HFFc6 (cell line): Measurements from ENCODE around the gene FBLN2. TPM values are rescaled to one million over a fixed set of nuclear protein-coding genes. Genes with fewer than 3 reads are reported as not detected.
A peak's percentile ranks its signal among the peaks of the same experiment; 100 is the strongest.

ENCODE experiments used
- DNase-seq: peaks from one replicate; pipeline ENCODE4 v3.0.0-alpha.2; 2018
- H3K27ac Mint-ChIP-seq: 2 replicates; pipeline ENCODE4 v1.8.0; 2020; ENCODE audit warnings: mild to moderate bottlenecking, mixed read lengths
- H3K27me3 Mint-ChIP-seq: 2 replicates; pipeline ENCODE4 v1.8.0; 2021; ENCODE audit warnings: mild to moderate bottlenecking, moderate library complexity, mixed read lengths; ENCODE audit not compliant: insufficient read depth
- H3K36me3 Mint-ChIP-seq: 2 replicates; pipeline ENCODE4 v1.8.0; 2021; ENCODE audit warnings: low read depth, mixed read lengths
- H3K4me1 Mint-ChIP-seq: 2 replicates; pipeline ENCODE4 v1.8.0; 2020; ENCODE audit warnings: low read depth, mixed read lengths
- H3K4me3 Mint-ChIP-seq: 2 replicates; pipeline ENCODE4 v1.8.0; 2020; ENCODE audit warnings: mild to moderate bottlenecking, moderate library complexity, mixed read lengths
- H3K9me3 Mint-ChIP-seq: 2 replicates; pipeline ENCODE4 v1.8.0; 2020; ENCODE audit warnings: mild to moderate bottlenecking, mixed read lengths
- total RNA-seq, 6 experiments: library from RNA; stranded (reverse); fragmentation: NEBNext Ultra II Directional; extraction: Animal tissue kit (Norgen Biotek cat#: 25700); gene quantifications; 2 replicates in 1 of 6; 3 replicates in 5 of 6; pipeline ENCODE4 v1.2.3, GENCODE V29; 2021
- TF ChIP-seq, protein P1 (sequence below): fragments of 200-600 bp; sonication (generic); IDR thresholded peaks from 2 replicates; pipeline ENCODE4 v1.5.0; 2021; ENCODE audit warnings: antibody characterized with exemption, mild to moderate bottlenecking

Gene FBLN2
- total RNA-seq, 6 experiments from 2014 or later: 55.7 to 84.5 (median 69.4) TPM

DNA sequence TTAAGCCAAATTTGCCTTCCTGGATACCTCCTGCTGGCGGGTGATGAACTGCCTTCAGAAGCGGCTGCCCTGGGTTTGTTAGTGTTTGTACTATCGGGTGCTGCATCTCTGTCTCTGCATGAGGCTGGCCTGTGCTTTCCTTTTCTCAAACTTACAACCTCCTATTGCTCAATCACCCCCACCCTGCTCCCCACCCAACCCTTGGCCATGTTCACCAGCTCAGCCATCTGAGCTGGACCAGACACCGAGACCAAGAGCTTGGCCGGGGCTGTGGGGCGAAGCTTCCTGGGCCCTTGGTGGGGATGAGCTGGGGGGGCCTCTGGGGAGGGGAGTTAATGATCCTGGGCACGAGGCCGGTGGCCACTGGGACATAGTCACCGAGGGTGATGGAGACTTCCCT lies 16.8 kb upstream of the FBLN2 start:
- DNase-seq: no peak
- Mint-ChIP-seq H3K27me3 (peaks cover 1% of the 10 kb centered on the region; the same call in 1 of the 2 replicates), H3K4me3 (no peak overlapping the region), H3K36me3 (peaks cover 7% of the 10 kb centered on the region; the same call in 1 of the 2 replicates), H3K27ac (no peak overlapping the region), H3K9me3 (no peaks in the 10 kb centered on the region), H3K4me1 (peaks cover 18% of the 10 kb centered on the region)
- TF ChIP-seq, protein P1, sequence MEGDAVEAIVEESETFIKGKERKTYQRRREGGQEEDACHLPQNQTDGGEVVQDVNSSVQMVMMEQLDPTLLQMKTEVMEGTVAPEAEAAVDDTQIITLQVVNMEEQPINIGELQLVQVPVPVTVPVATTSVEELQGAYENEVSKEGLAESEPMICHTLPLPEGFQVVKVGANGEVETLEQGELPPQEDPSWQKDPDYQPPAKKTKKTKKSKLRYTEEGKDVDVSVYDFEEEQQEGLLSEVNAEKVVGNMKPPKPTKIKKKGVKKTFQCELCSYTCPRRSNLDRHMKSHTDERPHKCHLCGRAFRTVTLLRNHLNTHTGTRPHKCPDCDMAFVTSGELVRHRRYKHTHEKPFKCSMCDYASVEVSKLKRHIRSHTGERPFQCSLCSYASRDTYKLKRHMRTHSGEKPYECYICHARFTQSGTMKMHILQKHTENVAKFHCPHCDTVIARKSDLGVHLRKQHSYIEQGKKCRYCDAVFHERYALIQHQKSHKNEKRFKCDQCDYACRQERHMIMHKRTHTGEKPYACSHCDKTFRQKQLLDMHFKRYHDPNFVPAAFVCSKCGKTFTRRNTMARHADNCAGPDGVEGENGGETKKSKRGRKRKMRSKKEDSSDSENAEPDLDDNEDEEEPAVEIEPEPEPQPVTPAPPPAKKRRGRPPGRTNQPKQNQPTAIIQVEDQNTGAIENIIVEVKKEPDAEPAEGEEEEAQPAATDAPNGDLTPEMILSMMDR: no peak

DNA sequence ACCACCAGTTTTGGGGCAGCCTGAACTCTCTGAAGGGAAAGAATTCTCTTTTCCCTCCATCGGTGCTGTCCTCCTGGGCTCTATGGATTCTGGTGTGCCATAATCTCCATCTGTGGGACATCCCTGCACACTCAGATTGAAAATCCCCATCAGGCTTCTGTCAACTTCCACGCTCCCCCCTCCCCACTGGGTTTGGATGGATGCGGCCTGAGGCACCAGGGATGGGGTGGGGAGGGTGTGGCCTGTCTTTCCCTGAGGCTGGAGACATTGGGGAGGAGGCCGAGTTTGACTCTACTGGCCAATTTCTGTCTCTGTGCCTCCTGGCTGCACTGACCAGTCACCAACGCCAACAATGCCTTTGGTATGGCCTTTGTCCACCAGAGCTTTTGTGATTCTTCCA lies 16.3 kb upstream of the FBLN2 start:
- peaks cover 24% of the 10 kb centered on the region for H3K4me1 Mint-ChIP-seq

DNA sequence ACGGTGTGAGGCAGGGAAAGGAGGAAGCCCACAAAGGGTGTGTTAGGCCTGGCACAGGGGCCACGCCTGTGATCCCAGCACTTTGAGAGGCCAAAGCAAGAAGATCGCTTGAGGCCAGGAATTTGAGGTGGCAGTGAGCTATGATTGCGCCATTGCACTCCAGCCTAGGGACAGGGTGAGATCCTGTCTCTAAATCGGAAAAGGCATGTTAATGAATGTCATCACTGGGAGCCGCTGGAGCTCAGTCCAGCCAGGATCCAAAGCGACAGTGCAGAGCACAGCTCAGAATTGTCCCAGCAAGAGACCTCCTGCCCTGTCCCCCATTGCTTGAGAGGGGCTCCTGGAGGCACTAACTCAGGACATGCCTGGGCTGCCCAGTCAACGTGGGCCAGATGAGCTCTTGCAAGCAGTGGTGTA lies 15.0 kb upstream of the FBLN2 start:
- no peaks in the 10 kb centered on the region for H3K9me3 Mint-ChIP-seq
- peaks cover 37% of the 10 kb centered on the region for H3K4me1 Mint-ChIP-seq
- H3K27me3 Mint-ChIP-seq: no peaks in the 10 kb centered on the region
- TF ChIP-seq, protein P1: no peak
- peaks cover 10% of the 10 kb centered on the region; the same call in 1 of the 2 replicates for H3K36me3 Mint-ChIP-seq
- no peak for DNase-seq
- H3K27ac Mint-ChIP-seq: no peak overlapping the region
- H3K4me3 Mint-ChIP-seq: no peak overlapping the region

More for the DNA sequence above, 16.3 kb upstream of the FBLN2 start:
- TF ChIP-seq, protein P1: no peak
- H3K36me3 Mint-ChIP-seq: peaks cover 7% of the 10 kb centered on the region; the same call in 1 of the 2 replicates
- no peak overlapping the region for H3K4me3 Mint-ChIP-seq
- no peak overlapping the region for H3K27ac Mint-ChIP-seq
- H3K27me3 Mint-ChIP-seq: peaks cover 1% of the 10 kb centered on the region; the same call in 1 of the 2 replicates
- no peaks in the 10 kb centered on the region for H3K9me3 Mint-ChIP-seq
- DNase-seq: no peak

DNA sequence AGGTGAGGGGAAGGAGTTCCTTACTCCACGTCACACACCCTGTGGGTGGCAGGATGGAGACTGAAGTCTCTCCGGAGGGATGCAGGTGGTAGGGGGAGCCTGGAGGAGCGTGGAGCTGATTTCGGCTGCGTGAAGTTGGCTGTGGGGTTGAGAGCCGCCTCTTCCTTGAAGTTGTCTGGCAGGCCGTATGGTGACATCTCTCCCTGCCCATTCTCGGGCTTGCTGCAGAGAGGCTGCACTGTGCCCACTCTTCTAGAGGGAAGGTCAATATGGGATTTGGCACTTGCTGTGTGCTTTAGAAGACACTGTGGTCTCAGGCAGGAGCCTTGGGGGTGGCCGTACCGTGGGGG lies 13.4 kb upstream of the FBLN2 start:
- H3K4me3 Mint-ChIP-seq: no peak overlapping the region
- peaks cover 13% of the 10 kb centered on the region; the same call in 1 of the 2 replicates for H3K36me3 Mint-ChIP-seq
- DNase-seq: no peak
- TF ChIP-seq, protein P1: no peak
- no peaks in the 10 kb centered on the region for H3K9me3 Mint-ChIP-seq
- H3K27me3 Mint-ChIP-seq: no peaks in the 10 kb centered on the region
- H3K4me1 Mint-ChIP-seq: peaks cover 51% of the 10 kb centered on the region
- no peak overlapping the region; the same call in 1 of the 2 replicates for H3K27ac Mint-ChIP-seq

DNA sequence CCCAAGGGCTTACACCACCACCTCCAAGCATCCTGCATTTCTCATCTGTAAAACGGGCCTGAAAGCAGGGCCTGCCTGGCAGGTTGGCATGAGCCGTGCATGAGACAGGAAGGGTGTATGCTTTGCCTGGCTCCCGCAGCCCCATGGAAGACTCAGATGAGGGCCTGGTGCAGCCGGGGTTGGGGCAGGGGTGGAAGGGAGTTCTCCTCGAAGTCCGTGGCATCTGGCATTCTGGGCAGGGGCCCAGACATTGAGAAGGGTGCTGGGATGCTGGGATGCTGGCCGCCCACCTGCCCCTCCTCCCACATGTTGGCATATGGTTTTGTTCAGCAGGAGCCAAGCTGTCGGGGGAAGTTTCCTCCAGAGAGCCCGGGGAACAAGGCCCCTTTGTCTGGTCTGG lies 13.0 kb upstream of the FBLN2 start:
- Mint-ChIP-seq H3K27ac (peak overlapping the region; percentile 99), H3K9me3 (peaks cover 2% of the 10 kb centered on the region), H3K4me3 (no peak overlapping the region), H3K27me3 (no peaks in the 10 kb centered on the region), H3K36me3 (peaks cover 16% of the 10 kb centered on the region), H3K4me1 (peaks cover 54% of the 10 kb centered on the region)
- no peak for DNase-seq
- TF ChIP-seq, protein P1: no peak

DNA sequence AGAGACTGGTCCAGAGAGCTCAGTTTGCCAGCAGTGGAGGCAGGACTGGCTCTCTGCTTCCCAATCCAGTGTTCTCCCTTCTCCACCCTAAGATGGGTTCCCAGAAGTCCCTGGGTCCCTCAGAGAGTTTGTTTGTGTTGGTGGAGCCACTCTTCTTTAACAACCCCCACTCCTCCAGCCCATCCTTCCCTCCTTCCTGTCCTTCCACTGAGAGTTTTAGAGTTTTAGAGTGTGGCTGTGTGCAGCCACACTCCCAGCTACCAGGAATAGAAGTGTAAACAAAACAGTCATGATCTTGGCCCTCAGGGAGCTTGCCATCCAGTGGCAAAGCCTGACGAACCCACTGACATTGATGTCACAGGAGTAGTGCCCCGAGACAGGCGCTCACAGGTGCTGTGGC lies 12.5 kb upstream of the FBLN2 start:
- TF ChIP-seq, protein P1: no peak
- Mint-ChIP-seq H3K27me3 (no peaks in the 10 kb centered on the region), H3K4me1 (peaks cover 59% of the 10 kb centered on the region), H3K9me3 (peaks cover 8% of the 10 kb centered on the region), H3K36me3 (peaks cover 19% of the 10 kb centered on the region), H3K4me3 (peak overlapping the region; percentile 23; the same call in 1 of the 2 replicates), H3K27ac (peak overlapping the region; percentile 99)
- DNase-seq: no peak
